GM12801 (cell line): ENCODE measurements around the gene KCTD5.

Experiments used
- TF ChIP-seq, protein P1 (sequence below): IDR thresholded peaks from one replicate; pipeline ENCODE4 v1.5.1; 2011; ENCODE audit warnings: control low read depth; ENCODE audit not compliant: insufficient read length; ENCODE audit errors: extremely low read depth

The KCTD5 gene

GRCh38 chr16:2675021-2675420 is 7.3 kb upstream of the KCTD5 start:
- TF ChIP-seq, protein P1, sequence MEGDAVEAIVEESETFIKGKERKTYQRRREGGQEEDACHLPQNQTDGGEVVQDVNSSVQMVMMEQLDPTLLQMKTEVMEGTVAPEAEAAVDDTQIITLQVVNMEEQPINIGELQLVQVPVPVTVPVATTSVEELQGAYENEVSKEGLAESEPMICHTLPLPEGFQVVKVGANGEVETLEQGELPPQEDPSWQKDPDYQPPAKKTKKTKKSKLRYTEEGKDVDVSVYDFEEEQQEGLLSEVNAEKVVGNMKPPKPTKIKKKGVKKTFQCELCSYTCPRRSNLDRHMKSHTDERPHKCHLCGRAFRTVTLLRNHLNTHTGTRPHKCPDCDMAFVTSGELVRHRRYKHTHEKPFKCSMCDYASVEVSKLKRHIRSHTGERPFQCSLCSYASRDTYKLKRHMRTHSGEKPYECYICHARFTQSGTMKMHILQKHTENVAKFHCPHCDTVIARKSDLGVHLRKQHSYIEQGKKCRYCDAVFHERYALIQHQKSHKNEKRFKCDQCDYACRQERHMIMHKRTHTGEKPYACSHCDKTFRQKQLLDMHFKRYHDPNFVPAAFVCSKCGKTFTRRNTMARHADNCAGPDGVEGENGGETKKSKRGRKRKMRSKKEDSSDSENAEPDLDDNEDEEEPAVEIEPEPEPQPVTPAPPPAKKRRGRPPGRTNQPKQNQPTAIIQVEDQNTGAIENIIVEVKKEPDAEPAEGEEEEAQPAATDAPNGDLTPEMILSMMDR = no peak

DNA sequence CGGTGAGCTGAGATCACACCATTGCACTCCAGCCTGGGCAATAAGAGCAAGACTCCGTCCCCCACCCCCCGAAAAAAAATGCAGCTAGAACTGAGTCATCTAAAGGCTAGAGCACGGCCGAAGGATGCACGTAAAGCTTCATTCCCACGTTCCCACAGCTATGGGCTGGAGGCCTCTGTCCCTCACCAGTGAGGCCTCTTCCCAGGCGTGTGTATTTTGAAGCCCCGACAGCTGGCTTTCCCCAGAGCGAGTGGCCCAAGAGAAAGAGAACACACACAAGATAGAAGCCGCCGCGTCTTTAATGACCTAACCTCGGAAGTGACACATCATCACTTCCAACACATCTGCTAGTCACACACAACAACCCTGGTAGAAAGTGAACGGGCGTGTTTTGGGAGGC is 6.6 kb upstream of the KCTD5 start:
- TF ChIP-seq, protein P1 = no peak

DNA sequence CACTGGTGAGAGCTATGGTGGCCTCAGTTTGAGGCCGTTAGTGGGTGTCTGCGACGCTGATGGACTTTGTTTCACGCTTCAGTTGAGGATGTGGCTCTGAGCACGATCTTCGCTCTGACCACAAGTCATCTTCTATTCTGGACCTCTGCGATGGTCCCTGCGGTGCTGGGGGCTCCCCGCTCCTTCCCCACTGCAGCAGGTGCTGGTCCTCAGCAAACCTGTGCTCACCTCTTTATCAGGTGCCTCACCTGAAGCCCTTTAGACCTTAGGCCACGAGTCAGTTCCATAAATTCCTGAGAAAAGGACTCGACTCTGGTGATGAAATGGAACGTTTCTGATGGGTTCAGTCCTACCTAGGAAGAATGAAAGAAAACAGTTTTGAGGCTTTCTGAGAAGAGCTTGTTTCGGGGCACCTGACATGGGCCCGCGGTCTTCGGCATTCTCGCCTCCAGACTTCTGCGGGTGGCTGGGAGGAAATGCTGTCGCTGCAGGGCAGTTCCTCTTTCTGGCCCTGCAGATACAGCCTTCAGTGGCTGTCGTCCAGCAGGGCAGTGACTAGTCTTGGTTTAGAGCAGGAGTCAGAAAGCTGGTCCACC is 4.7 kb downstream of the KCTD5 start:
- TF ChIP-seq, protein P1 = no peak

GRCh38 chr16:2687531-2688308 is 5.4 kb downstream of the KCTD5 start:
- TF ChIP-seq, protein P1 = no peak

- TF ChIP-seq, protein P1 = no peak
Observed at GRCh38 chr16:2689968-2690801, 7.9 kb downstream of the KCTD5 start.

- TF ChIP-seq, protein P1 = no peak
Observed at GRCh38 chr16:2690852-2691251, 8.5 kb downstream of the KCTD5 start.
